K562 (cell line): Measurements from ENCODE around the gene PRR35. TPM values are rescaled to one million over a fixed set of nuclear protein-coding genes. Genes with fewer than 3 reads are reported as not detected.

Source experiments
- ARID1B ChIP-seq: fragments of 450-650 bp; IDR thresholded peaks from 2 replicates; pipeline ENCODE4 v1.6.1; 2016; ENCODE audit warnings: antibody characterized with exemption, mild to moderate bottlenecking, inconsistent platforms
- ASH1L ChIP-seq: fragments of 450-650 bp; IDR thresholded peaks from 2 replicates; pipeline ENCODE4 v1.6.1; 2018; ENCODE audit warnings: borderline replicate concordance, mild to moderate bottlenecking, low read depth; ENCODE audit not compliant: partially characterized antibody
- BCL6 ChIP-seq: fragments of 250-450 bp; sonication (Bioruptor Pico); IDR thresholded peaks from 2 replicates; pipeline ENCODE4 v1.4.0; 2020
- GTF2A2 ChIP-seq: IDR thresholded peaks from 2 replicates; pipeline ENCODE4 v1.6.1; 2016; ENCODE audit warnings: mild to moderate bottlenecking, missing genetic modification characterization, missing compliant biosample characterization
- NCOA1 ChIP-seq: fragments of 450-650 bp; IDR thresholded peaks from 2 replicates; pipeline ENCODE4 v1.6.1; 2016; ENCODE audit warnings: low read depth
- NFYB ChIP-seq: IDR thresholded peaks from 2 replicates; pipeline ENCODE4 v1.6.1; 2011; ENCODE audit warnings: mild to moderate bottlenecking, moderate library complexity; ENCODE audit not compliant: insufficient read length; ENCODE audit errors: extremely low read depth
- PHF21A ChIP-seq: fragments of 450-650 bp; IDR thresholded peaks from 2 replicates; pipeline ENCODE4 v1.6.1; 2017; ENCODE audit warnings: low read depth, borderline replicate concordance
- RUNX1 ChIP-seq: sonication (generic); IDR thresholded peaks from 2 replicates; pipeline ENCODE4 v1.6.1; 2016; ENCODE audit warnings: antibody characterized with exemption, low read depth
- SMAD1 ChIP-seq: fragments of 150-350 bp; IDR thresholded peaks from 2 replicates; pipeline ENCODE4 v1.6.1; 2014; ENCODE audit warnings: low read length, low read depth; ENCODE audit not compliant: partially characterized antibody
- TEAD1 ChIP-seq, 2 experiments: fragments of 450-650 bp in 1 of 2; sonication (generic) in 1 of 2; formaldehyde crosslinking; IDR thresholded peaks; 2 replicates each; pipeline versions ENCODE4 v1.4.0 to v1.8.0; 2020 to 2022; ENCODE audit warnings: mild to moderate bottlenecking in 2 of 2, missing genetic modification reagents in 1 of 2
- ZNF354B ChIP-seq: fragments of 250-450 bp; sonication (Bioruptor Pico); IDR thresholded peaks from 2 replicates; pipeline ENCODE4 v1.4.0; 2020
- ZZZ3 ChIP-seq: fragments of 450-650 bp; IDR thresholded peaks from 2 replicates; pipeline ENCODE4 v1.6.1; 2016; ENCODE audit warnings: antibody characterized with exemption, mild to moderate bottlenecking, moderate library complexity
- polyA plus RNA-seq, 8 experiments: library from polyadenylated mRNA; depleted of rRNA in 4 of 8; stranded (reverse) in 5 of 8; unstranded in 3 of 8; fragments of >200 nt; fragmentation: Nextera tagmentation in 2 of 8; fragmentation: Illumina TruSeq in 1 of 8; extraction: Ambion mirVana in 2 of 8; extraction: Trizol in 1 of 8; gene quantifications; 2 replicates each; pipeline versions ENCODE4 v1.2.1 to v1.2.3, GENCODE V29; 2011 to 2014; ENCODE audit warnings: inconsistent platforms in 1 of 8, missing spikeins in 1 of 8
- total RNA-seq, 7 experiments: library from RNA; depleted of rRNA in 6 of 7; stranded (reverse); fragments of >200 nt in 6 of 7; fragmentation: Illumina TruSeq in 2 of 7; extraction: Trizol in 2 of 7; gene quantifications; 2 replicates each; pipeline versions ENCODE4 v1.2.1 to v1.2.3, GENCODE V29; 2011 to 2021; ENCODE audit warnings: low replicate concordance in 1 of 7
- TF ChIP-seq, protein P1 (sequence below): sonication (generic); formaldehyde crosslinking; IDR thresholded peaks from 2 replicates; pipeline ENCODE4 v1.8.1; 2023; ENCODE audit warnings: mild to moderate bottlenecking, missing genetic modification reagents
- TF ChIP-seq, protein P2 (sequence below): fragments of 200-600 bp; sonication (generic); IDR thresholded peaks from one replicate; pipeline ENCODE4 v1.6.1; 2012; ENCODE audit warnings: mild to moderate bottlenecking, low read depth, low read length, inconsistent platforms

The PRR35 gene
- total and polyA plus RNA-seq, 9 of the 15 experiments (the other 6 are each of a cell fraction or from before 2014, with no cell fraction given): 0.17 to 0.45 (median 0.21) TPM; not detected in 5

DNA sequence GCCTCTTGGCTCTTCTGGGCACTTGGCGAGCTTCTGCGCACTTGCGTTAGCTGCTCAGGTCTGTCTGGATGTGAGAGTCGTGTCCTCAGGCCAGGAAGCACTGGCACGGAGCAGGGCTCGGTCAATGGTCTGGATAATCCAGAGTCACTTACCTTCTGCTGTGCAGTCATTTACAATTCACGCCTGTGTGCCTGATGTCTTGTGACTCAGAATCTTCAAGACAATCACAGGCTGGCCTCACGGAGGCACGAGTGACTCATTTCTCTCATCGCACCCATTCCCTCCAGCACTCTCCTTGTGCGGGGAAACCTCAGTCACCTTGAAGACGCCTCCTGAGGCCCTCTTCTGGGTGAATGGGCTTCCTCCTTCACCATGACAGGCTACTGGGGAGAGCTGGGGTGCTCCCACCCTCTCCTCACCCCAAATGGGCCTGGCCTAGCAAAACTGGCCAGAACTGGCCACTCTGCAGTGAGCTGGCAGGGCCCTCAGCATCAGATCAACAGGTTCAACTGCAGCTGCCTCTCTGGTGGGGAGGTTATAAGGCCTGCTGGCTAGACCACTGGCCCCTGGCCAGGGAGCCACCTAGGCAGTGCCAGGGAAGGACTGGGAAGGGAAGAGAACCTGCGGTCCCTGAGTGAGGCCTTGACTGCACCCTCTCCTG lies 34.5 kb upstream of the PRR35 start (continued):
- TF ChIP-seq, protein P1, sequence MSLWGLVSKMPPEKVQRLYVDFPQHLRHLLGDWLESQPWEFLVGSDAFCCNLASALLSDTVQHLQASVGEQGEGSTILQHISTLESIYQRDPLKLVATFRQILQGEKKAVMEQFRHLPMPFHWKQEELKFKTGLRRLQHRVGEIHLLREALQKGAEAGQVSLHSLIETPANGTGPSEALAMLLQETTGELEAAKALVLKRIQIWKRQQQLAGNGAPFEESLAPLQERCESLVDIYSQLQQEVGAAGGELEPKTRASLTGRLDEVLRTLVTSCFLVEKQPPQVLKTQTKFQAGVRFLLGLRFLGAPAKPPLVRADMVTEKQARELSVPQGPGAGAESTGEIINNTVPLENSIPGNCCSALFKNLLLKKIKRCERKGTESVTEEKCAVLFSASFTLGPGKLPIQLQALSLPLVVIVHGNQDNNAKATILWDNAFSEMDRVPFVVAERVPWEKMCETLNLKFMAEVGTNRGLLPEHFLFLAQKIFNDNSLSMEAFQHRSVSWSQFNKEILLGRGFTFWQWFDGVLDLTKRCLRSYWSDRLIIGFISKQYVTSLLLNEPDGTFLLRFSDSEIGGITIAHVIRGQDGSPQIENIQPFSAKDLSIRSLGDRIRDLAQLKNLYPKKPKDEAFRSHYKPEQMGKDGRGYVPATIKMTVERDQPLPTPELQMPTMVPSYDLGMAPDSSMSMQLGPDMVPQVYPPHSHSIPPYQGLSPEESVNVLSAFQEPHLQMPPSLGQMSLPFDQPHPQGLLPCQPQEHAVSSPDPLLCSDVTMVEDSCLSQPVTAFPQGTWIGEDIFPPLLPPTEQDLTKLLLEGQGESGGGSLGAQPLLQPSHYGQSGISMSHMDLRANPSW (CRISPR knock-in tag): no peak
- TF ChIP-seq RUNX1: no peak
- TF ChIP-seq ARID1B: peak; percentile 42
- TF ChIP-seq TEAD1 (CRISPR knock-in tag; IDR thresholded peaks at IDR 0.05): no peak
- TF ChIP-seq, protein P2, sequence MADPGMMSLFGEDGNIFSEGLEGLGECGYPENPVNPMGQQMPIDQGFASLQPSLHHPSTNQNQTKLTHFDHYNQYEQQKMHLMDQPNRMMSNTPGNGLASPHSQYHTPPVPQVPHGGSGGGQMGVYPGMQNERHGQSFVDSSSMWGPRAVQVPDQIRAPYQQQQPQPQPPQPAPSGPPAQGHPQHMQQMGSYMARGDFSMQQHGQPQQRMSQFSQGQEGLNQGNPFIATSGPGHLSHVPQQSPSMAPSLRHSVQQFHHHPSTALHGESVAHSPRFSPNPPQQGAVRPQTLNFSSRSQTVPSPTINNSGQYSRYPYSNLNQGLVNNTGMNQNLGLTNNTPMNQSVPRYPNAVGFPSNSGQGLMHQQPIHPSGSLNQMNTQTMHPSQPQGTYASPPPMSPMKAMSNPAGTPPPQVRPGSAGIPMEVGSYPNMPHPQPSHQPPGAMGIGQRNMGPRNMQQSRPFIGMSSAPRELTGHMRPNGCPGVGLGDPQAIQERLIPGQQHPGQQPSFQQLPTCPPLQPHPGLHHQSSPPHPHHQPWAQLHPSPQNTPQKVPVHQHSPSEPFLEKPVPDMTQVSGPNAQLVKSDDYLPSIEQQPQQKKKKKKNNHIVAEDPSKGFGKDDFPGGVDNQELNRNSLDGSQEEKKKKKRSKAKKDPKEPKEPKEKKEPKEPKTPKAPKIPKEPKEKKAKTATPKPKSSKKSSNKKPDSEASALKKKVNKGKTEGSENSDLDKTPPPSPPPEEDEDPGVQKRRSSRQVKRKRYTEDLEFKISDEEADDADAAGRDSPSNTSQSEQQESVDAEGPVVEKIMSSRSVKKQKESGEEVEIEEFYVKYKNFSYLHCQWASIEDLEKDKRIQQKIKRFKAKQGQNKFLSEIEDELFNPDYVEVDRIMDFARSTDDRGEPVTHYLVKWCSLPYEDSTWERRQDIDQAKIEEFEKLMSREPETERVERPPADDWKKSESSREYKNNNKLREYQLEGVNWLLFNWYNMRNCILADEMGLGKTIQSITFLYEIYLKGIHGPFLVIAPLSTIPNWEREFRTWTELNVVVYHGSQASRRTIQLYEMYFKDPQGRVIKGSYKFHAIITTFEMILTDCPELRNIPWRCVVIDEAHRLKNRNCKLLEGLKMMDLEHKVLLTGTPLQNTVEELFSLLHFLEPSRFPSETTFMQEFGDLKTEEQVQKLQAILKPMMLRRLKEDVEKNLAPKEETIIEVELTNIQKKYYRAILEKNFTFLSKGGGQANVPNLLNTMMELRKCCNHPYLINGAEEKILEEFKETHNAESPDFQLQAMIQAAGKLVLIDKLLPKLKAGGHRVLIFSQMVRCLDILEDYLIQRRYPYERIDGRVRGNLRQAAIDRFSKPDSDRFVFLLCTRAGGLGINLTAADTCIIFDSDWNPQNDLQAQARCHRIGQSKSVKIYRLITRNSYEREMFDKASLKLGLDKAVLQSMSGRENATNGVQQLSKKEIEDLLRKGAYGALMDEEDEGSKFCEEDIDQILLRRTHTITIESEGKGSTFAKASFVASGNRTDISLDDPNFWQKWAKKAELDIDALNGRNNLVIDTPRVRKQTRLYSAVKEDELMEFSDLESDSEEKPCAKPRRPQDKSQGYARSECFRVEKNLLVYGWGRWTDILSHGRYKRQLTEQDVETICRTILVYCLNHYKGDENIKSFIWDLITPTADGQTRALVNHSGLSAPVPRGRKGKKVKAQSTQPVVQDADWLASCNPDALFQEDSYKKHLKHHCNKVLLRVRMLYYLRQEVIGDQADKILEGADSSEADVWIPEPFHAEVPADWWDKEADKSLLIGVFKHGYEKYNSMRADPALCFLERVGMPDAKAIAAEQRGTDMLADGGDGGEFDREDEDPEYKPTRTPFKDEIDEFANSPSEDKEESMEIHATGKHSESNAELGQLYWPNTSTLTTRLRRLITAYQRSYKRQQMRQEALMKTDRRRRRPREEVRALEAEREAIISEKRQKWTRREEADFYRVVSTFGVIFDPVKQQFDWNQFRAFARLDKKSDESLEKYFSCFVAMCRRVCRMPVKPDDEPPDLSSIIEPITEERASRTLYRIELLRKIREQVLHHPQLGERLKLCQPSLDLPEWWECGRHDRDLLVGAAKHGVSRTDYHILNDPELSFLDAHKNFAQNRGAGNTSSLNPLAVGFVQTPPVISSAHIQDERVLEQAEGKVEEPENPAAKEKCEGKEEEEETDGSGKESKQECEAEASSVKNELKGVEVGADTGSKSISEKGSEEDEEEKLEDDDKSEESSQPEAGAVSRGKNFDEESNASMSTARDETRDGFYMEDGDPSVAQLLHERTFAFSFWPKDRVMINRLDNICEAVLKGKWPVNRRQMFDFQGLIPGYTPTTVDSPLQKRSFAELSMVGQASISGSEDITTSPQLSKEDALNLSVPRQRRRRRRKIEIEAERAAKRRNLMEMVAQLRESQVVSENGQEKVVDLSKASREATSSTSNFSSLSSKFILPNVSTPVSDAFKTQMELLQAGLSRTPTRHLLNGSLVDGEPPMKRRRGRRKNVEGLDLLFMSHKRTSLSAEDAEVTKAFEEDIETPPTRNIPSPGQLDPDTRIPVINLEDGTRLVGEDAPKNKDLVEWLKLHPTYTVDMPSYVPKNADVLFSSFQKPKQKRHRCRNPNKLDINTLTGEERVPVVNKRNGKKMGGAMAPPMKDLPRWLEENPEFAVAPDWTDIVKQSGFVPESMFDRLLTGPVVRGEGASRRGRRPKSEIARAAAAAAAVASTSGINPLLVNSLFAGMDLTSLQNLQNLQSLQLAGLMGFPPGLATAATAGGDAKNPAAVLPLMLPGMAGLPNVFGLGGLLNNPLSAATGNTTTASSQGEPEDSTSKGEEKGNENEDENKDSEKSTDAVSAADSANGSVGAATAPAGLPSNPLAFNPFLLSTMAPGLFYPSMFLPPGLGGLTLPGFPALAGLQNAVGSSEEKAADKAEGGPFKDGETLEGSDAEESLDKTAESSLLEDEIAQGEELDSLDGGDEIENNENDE: no peak
- no peak for TF ChIP-seq BCL6 (CRISPR knock-in tag)
- TF ChIP-seq NFYB: no peak
- no peak for TF ChIP-seq ZNF354B
- no peak for TF ChIP-seq ZZZ3
- no peak for TF ChIP-seq ASH1L
- no peak for TF ChIP-seq SMAD1
- TF ChIP-seq PHF21A: peak; percentile 30; the same call in 1 of the 2 replicates
- TF ChIP-seq NCOA1: no peak
- TF ChIP-seq GTF2A2: no peak
